ENCODE results near the gene BCAS1.

BCAS1 gene

GRCh38 chr20:54070187-54070987, at the start of gene BCAS1:
Gene BCAS1 (minus strand): TSS chr20:54070594. CDS start chr20:54058718, 11,876 bp downstream.
- DNase-seq, result no peak

GRCh38 chr20:54119744-54120143, 49.4 kb upstream of the BCAS1 start:
- DNase-seq, result no peak

GRCh38 chr20:54118220-54119001, 48.0 kb upstream of the BCAS1 start:
- no peak for DNase-seq

GRCh38 chr20:54116550-54117235, 46.3 kb upstream of the BCAS1 start:
- no peak for DNase-seq

GRCh38 chr20:54115172-54115854, 44.9 kb upstream of the BCAS1 start:
- no peak for DNase-seq

- no peak for DNase-seq
These were observed 43.7 kb upstream of the BCAS1 start for GRCh38 chr20:54114109-54114508.

GRCh38 chr20:54113566-54113965, 43.2 kb upstream of the BCAS1 start:
- DNase-seq, result no peak

GRCh38 chr20:54112221-54112884, 42.0 kb upstream of the BCAS1 start:
- DNase-seq, result no peak

- DNase-seq, result no peak
These were observed 41.1 kb upstream of the BCAS1 start for GRCh38 chr20:54111460-54111859.

- no peak for DNase-seq
These were observed 40.1 kb upstream of the BCAS1 start for GRCh38 chr20:54110457-54110856.

GRCh38 chr20:54110041-54110440, 39.6 kb upstream of the BCAS1 start:
- no peak for DNase-seq

GRCh38 chr20:54108817-54109216, 38.4 kb upstream of the BCAS1 start:
- DNase-seq, result no peak

- DNase-seq, result no peak
These were observed 37.9 kb upstream of the BCAS1 start for GRCh38 chr20:54108326-54108642.

- no peak for DNase-seq
These were observed 37.4 kb upstream of the BCAS1 start for GRCh38 chr20:54107600-54108325.

GRCh38 chr20:54107181-54107580, 36.8 kb upstream of the BCAS1 start:
- no peak for DNase-seq

- no peak for DNase-seq
These were observed 35.8 kb upstream of the BCAS1 start for GRCh38 chr20:54106162-54106561.

GRCh38 chr20:54105653-54106052, 35.3 kb upstream of the BCAS1 start:
- DNase-seq, result no peak

- no peak for DNase-seq
These were observed 34.4 kb upstream of the BCAS1 start for GRCh38 chr20:54104781-54105180.

- no peak for DNase-seq
These were observed 33.6 kb upstream of the BCAS1 start for GRCh38 chr20:54103762-54104600.

- peak; percentile 22 to 55 for DNase-seq
These were observed 32.8 kb upstream of the BCAS1 start for GRCh38 chr20:54103067-54103761.

Data from NCI-H524 (cell line).